WTC11 (cell line): ENCODE results near the gene MOB4.

Experiments
- CREB1 ChIP-seq: sonication (generic); formaldehyde crosslinking; IDR thresholded peaks from 2 replicates; pipeline ENCODE4 v1.8.0; 2023; ENCODE audit warnings: mild to moderate bottlenecking, missing genetic modification reagents
- IRF2 ChIP-seq: sonication (generic); formaldehyde crosslinking; IDR thresholded peaks from 2 replicates; pipeline ENCODE4 v1.8.0; 2022; ENCODE audit warnings: low read depth, missing genetic modification reagents, borderline replicate concordance
- NFYB ChIP-seq: sonication (generic); formaldehyde crosslinking; conservative IDR thresholded peaks from 2 replicates; pipeline ENCODE4 v1.8.0; 2022; ENCODE audit warnings: low read depth, missing genetic modification reagents
- SP1 ChIP-seq: sonication (generic); formaldehyde crosslinking; conservative IDR thresholded peaks from 2 replicates; pipeline ENCODE4 v1.8.1; 2022; ENCODE audit warnings: missing genetic modification reagents
- TCF7 ChIP-seq: sonication (generic); formaldehyde crosslinking; IDR thresholded peaks from 2 replicates; pipeline ENCODE4 v1.8.0; 2022; ENCODE audit warnings: mild to moderate bottlenecking, low read depth, missing genetic modification reagents, moderate library complexity
- ZNF416 ChIP-seq: fragments of 250-450 bp; sonication (Bioruptor Pico); IDR thresholded peaks from 2 replicates; pipeline ENCODE4 v1.9.0; 2021; ENCODE audit warnings: mild to moderate bottlenecking, inconsistent platforms
- TF ChIP-seq, protein P1 (sequence below): fragments of 200-600 bp; IDR thresholded peaks from 2 replicates; pipeline ENCODE4 v1.8.0; 2022; ENCODE audit warnings: antibody characterized with exemption
- TF ChIP-seq, protein P2 (sequence below): sonication (generic); formaldehyde crosslinking; conservative IDR thresholded peaks from 2 replicates; pipeline ENCODE4 v1.8.1; 2022; ENCODE audit warnings: mild to moderate bottlenecking, missing genetic modification reagents

DNA sequence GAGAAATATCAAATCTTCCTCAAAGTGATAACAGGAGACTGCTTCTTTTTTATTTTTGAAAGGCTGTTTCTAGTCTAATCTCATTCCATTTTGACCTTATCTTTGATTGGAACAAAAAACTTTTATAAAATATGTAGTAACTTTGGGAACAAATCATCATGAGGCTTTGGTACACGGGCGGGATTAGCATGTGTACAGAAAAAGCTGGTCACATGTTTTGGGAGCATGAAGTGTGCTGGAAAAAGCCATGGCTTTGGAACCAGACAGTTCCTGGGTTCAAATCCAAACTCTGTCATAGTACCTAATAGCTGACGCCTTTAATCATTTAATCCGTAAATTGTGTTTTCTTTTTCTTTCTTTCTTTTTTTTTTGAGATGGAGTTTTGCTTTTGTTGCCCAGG lies 81.3 kb downstream of the MOB4 start:
- TF ChIP-seq TCF7 (CRISPR knock-in tag) (no peak), SP1 (no peak), IRF2 (CRISPR knock-in tag) (no peak), CREB1 (CRISPR knock-in tag) (no peak), NFYB (CRISPR knock-in tag) (no peak), ZNF416 (CRISPR knock-in tag) (no peak)
- TF ChIP-seq, protein P1, sequence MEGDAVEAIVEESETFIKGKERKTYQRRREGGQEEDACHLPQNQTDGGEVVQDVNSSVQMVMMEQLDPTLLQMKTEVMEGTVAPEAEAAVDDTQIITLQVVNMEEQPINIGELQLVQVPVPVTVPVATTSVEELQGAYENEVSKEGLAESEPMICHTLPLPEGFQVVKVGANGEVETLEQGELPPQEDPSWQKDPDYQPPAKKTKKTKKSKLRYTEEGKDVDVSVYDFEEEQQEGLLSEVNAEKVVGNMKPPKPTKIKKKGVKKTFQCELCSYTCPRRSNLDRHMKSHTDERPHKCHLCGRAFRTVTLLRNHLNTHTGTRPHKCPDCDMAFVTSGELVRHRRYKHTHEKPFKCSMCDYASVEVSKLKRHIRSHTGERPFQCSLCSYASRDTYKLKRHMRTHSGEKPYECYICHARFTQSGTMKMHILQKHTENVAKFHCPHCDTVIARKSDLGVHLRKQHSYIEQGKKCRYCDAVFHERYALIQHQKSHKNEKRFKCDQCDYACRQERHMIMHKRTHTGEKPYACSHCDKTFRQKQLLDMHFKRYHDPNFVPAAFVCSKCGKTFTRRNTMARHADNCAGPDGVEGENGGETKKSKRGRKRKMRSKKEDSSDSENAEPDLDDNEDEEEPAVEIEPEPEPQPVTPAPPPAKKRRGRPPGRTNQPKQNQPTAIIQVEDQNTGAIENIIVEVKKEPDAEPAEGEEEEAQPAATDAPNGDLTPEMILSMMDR, result no peak
- TF ChIP-seq, protein P2, sequence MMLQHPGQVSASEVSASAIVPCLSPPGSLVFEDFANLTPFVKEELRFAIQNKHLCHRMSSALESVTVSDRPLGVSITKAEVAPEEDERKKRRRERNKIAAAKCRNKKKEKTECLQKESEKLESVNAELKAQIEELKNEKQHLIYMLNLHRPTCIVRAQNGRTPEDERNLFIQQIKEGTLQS (CRISPR knock-in tag), result no peak
